ENCODE results near the gene TMEM131L.

Gene TMEM131L

GRCh38 chr4:153622778-153623240, 156.6 kb downstream of the TMEM131L start:
- DNase-seq, result no peak

- no peak for DNase-seq
These were observed 157.3 kb downstream of the TMEM131L start for GRCh38 chr4:153623491-153623890.

- DNase-seq, result no peak
These were observed 162.7 kb downstream of the TMEM131L start for GRCh38 chr4:153628796-153629315.

GRCh38 chr4:153629776-153630175, 163.6 kb downstream of the TMEM131L start:
- DNase-seq, result no peak

- peak; percentile 9 for DNase-seq
These were observed 168.7 kb downstream of the TMEM131L start for GRCh38 chr4:153634738-153635353.

- DNase-seq, result no peak
These were observed 169.7 kb downstream of the TMEM131L start for GRCh38 chr4:153635846-153636245.

GRCh38 chr4:153637201-153637600, 171.0 kb downstream of the TMEM131L start:
- no peak for DNase-seq

- DNase-seq, result no peak
These were observed 171.9 kb downstream of the TMEM131L start for GRCh38 chr4:153638011-153638410.

GRCh38 chr4:153638999-153639398, 172.8 kb downstream of the TMEM131L start:
- no peak for DNase-seq

- no peak for DNase-seq
These were observed 174.0 kb downstream of the TMEM131L start for GRCh38 chr4:153639833-153640802.

GRCh38 chr4:153641532-153641931, 175.4 kb downstream of the TMEM131L start:
- no peak for DNase-seq

- DNase-seq, result peak; percentile 64
These were observed 177.5 kb downstream of the TMEM131L start for GRCh38 chr4:153643406-153644383.

GRCh38 chr4:153645183-153645582, 179.0 kb downstream of the TMEM131L start:
- no peak for DNase-seq

GRCh38 chr4:153646261-153646660, 180.1 kb downstream of the TMEM131L start:
- no peak for DNase-seq

GRCh38 chr4:153646978-153647377, 180.8 kb downstream of the TMEM131L start:
- no peak for DNase-seq

GRCh38 chr4:153647975-153648374, 181.8 kb downstream of the TMEM131L start:
- no peak for DNase-seq

GRCh38 chr4:153649572-153649991, 183.4 kb downstream of the TMEM131L start:
- no peak for DNase-seq

- DNase-seq, result no peak
These were observed 185.0 kb downstream of the TMEM131L start for GRCh38 chr4:153651116-153651515.

GRCh38 chr4:153651587-153651986, 185.4 kb downstream of the TMEM131L start:
- peak; percentile 44 for DNase-seq

- no peak for DNase-seq
These were observed 186.1 kb downstream of the TMEM131L start for GRCh38 chr4:153652051-153652784.

GRCh38 chr4:153655002-153655541, 188.9 kb downstream of the TMEM131L start:
- no peak for DNase-seq

All from central memory CD4-positive, alpha-beta T cell (primary cell).